HEK293 (cell line): ENCODE data around the gene PKLR.

Source experiments
- SALL2 ChIP-seq: fragments of 450-650 bp; formaldehyde crosslinking; IDR thresholded peaks from 2 replicates; pipeline ENCODE4 v1.5.0; 2017; ENCODE audit warnings: missing biosample characterization, mild to moderate bottlenecking, missing genetic modification characterization, borderline replicate concordance
- SP3 ChIP-seq: fragments of 450-650 bp; formaldehyde crosslinking; IDR thresholded peaks from 2 replicates; pipeline ENCODE4 v1.5.1; 2016; ENCODE audit warnings: missing biosample characterization, missing genetic modification characterization
- ZBTB11 ChIP-seq: fragments of 450-650 bp; formaldehyde crosslinking; conservative IDR thresholded peaks from 2 replicates; pipeline ENCODE4 v1.5.1; 2016; ENCODE audit warnings: low read depth, missing biosample characterization, missing genetic modification characterization
- ZBTB6 ChIP-seq: fragments of 450-650 bp; formaldehyde crosslinking; IDR thresholded peaks from 2 replicates; pipeline ENCODE4 v1.5.1; 2017; ENCODE audit warnings: missing biosample characterization, missing genetic modification characterization
- ZFP69B ChIP-seq: fragments of 450-650 bp; formaldehyde crosslinking; IDR thresholded peaks from 2 replicates; pipeline ENCODE4 v1.5.1; 2016; ENCODE audit warnings: missing biosample characterization, missing genetic modification characterization
- ZNF2 ChIP-seq: fragments of 450-650 bp; formaldehyde crosslinking; IDR thresholded peaks from 2 replicates; pipeline ENCODE4 v1.5.1; 2016; ENCODE audit warnings: missing biosample characterization, missing genetic modification characterization
- ZNF24 ChIP-seq: fragments of 450-650 bp; formaldehyde crosslinking; IDR thresholded peaks from 2 replicates; pipeline ENCODE4 v1.5.1; 2016; ENCODE audit warnings: missing biosample characterization, missing genetic modification characterization
- ZNF248 ChIP-seq: fragments of 450-650 bp; formaldehyde crosslinking; IDR thresholded peaks from 2 replicates; pipeline ENCODE4 v1.5.1; 2017; ENCODE audit warnings: missing biosample characterization, missing genetic modification characterization
- ZNF274 ChIP-seq, 2 experiments: fragments of 200-500 bp in 1 of 2; fragments of 450-650 bp in 1 of 2; sonication (Bioruptor generic) in 1 of 2; formaldehyde crosslinking in 1 of 2; IDR thresholded peaks; 2 replicates each; pipeline versions ENCODE4 v1.5.1 to v1.6.1; 2014 to 2016; ENCODE audit warnings: borderline replicate concordance in 1 of 2, inconsistent platforms in 1 of 2, low read length in 1 of 2, missing biosample characterization in 1 of 2, missing genetic modification characterization in 1 of 2
- ZNF449 ChIP-seq: fragments of 450-650 bp; formaldehyde crosslinking; IDR thresholded peaks from 2 replicates; pipeline ENCODE4 v1.5.1; 2017; ENCODE audit warnings: missing biosample characterization, mild to moderate bottlenecking, missing genetic modification characterization, moderate library complexity
- ZNF830 ChIP-seq: fragments of 450-650 bp; IDR thresholded peaks from 2 replicates; pipeline ENCODE4 v1.5.0; 2018; ENCODE audit warnings: missing biosample characterization, missing genetic modification characterization, low read depth, mild to moderate bottlenecking, moderate library complexity
- TF ChIP-seq, protein P1 (sequence below): fragments of 450-650 bp; formaldehyde crosslinking; IDR thresholded peaks from 2 replicates; pipeline ENCODE4 v1.5.1; 2016; ENCODE audit warnings: missing biosample characterization, missing genetic modification characterization

PKLR gene

DNA sequence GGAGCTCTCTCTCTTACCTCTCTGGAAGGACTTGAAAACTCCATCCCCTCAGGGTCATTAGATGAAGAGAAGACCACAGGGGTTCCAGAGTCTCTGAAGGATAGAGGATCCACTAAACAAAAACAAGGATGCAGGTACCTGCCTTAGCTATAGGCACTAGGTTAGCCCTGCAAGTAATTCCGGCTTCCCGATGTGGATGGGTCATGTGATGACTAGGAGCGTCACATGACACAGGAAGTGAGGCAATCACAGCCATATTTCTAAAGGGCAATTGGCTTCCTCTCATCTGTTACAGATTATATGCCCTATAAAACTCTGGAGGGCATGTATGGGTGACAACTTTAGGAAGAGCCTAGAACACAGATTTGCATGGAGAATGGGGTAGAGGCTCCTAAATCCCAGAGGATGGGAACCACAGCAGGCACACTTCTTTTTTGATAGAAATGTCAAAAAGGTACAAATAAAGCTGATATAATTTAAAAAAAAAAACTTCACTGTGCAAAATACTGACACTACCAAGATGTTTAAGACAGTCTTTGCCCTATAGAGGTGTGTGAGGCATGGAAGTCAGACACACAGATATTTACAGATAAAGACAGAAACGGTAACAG is 60.1 kb downstream of the PKLR start (continued):
- TF ChIP-seq SALL2 (tag by site-specific recombination), result no peak
- no peak for TF ChIP-seq ZFP69B (tag by site-specific recombination)
- TF ChIP-seq, protein P1, sequence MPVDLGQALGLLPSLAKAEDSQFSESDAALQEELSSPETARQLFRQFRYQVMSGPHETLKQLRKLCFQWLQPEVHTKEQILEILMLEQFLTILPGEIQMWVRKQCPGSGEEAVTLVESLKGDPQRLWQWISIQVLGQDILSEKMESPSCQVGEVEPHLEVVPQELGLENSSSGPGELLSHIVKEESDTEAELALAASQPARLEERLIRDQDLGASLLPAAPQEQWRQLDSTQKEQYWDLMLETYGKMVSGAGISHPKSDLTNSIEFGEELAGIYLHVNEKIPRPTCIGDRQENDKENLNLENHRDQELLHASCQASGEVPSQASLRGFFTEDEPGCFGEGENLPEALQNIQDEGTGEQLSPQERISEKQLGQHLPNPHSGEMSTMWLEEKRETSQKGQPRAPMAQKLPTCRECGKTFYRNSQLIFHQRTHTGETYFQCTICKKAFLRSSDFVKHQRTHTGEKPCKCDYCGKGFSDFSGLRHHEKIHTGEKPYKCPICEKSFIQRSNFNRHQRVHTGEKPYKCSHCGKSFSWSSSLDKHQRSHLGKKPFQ (tag by site-specific recombination), result no peak
- TF ChIP-seq ZNF24 (tag by site-specific recombination), result peak; percentile 97
- peak; percentile 48; the same call in 1 of the 2 replicates for TF ChIP-seq ZNF449 (tag by site-specific recombination)
- TF ChIP-seq ZNF248 (tag by site-specific recombination), result no peak
- TF ChIP-seq SP3, result peak; percentile 61
- no peak for TF ChIP-seq ZNF274 (IDR thresholded peaks at IDR 0.05; ENCODE audit: low read length)
- TF ChIP-seq ZNF274 (tag by site-specific recombination; IDR thresholded peaks at IDR 0.05; ENCODE audit: borderline replicate concordance), result no peak
- TF ChIP-seq ZBTB6 (tag by site-specific recombination), result peak; percentile 17; the same call in 1 of the 2 replicates
- TF ChIP-seq ZBTB11 (tag by site-specific recombination), result no peak
- TF ChIP-seq ZNF830 (tag by site-specific recombination), result no peak
- TF ChIP-seq ZNF2 (tag by site-specific recombination), result no peak
